Thyroid gland (tissue), 4 donors: ENCODE measurements around the gene ZNF19.

Experiments used
- POLR2A ChIP-seq, 2 donors: fragments of 450-650 bp; IDR thresholded peaks; one replicate each; pipeline ENCODE4 v1.6.1; 2017; ENCODE audit warnings: antibody characterized with exemption in 2 of 2, mild to moderate bottlenecking in 2 of 2, moderate library complexity in 1 of 2
- TF ChIP-seq, protein P1 (sequence below), 6 experiments: fragments of 200-600 bp in 3 of 6; fragments of 450-650 bp in 3 of 6; sonication (generic) in 3 of 6; IDR thresholded peaks; one replicate each; pipeline ENCODE4 v1.5.1; 2016 to 2019; ENCODE audit warnings: antibody characterized with exemption in 6 of 6, mild to moderate bottlenecking in 2 of 6, inconsistent platforms in 1 of 6, moderate library complexity in 1 of 6

DNA sequence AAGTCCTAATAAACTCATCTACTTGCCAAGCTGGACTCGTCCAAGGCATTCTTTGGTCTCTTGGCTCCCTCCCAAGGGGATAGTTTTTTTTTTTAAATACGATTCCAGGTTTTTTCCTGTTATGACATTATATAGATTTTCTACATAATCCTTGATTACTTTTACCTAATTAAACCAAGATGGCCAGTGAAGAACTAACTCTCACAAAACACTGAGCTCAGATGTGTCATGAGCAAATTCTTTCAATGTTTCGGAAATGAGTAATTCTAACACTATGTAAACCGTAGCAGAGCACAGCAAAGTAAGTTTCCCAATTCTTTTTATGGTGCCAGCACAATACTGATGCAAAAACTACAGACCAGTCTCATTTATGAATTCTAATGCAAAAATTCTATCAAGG, 28.9 kb downstream of the ZNF19 start:
- TF ChIP-seq, protein P1, sequence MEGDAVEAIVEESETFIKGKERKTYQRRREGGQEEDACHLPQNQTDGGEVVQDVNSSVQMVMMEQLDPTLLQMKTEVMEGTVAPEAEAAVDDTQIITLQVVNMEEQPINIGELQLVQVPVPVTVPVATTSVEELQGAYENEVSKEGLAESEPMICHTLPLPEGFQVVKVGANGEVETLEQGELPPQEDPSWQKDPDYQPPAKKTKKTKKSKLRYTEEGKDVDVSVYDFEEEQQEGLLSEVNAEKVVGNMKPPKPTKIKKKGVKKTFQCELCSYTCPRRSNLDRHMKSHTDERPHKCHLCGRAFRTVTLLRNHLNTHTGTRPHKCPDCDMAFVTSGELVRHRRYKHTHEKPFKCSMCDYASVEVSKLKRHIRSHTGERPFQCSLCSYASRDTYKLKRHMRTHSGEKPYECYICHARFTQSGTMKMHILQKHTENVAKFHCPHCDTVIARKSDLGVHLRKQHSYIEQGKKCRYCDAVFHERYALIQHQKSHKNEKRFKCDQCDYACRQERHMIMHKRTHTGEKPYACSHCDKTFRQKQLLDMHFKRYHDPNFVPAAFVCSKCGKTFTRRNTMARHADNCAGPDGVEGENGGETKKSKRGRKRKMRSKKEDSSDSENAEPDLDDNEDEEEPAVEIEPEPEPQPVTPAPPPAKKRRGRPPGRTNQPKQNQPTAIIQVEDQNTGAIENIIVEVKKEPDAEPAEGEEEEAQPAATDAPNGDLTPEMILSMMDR (IDR thresholded peaks at IDR 0.05): no peak
- TF ChIP-seq POLR2A (IDR thresholded peaks at IDR 0.05): no peak
